22Rv1 (cell line): ENCODE results near the gene FRMD1.

Experiments
- ZFX ChIP-seq: fragments of 450-650 bp; IDR thresholded peaks from 2 replicates; pipeline ENCODE4 v1.6.1; 2017; ENCODE audit warnings: antibody characterized with exemption, borderline replicate concordance
- TF ChIP-seq, protein P1 (sequence below): fragments of 450-650 bp; IDR thresholded peaks from 2 replicates; pipeline ENCODE4 v1.5.1; 2017; ENCODE audit warnings: mild to moderate bottlenecking

GRCh38 chr6:168088161-168089053 lies 9.4 kb upstream of the FRMD1 start:
- TF ChIP-seq ZFX, result no peak
- TF ChIP-seq, protein P1, sequence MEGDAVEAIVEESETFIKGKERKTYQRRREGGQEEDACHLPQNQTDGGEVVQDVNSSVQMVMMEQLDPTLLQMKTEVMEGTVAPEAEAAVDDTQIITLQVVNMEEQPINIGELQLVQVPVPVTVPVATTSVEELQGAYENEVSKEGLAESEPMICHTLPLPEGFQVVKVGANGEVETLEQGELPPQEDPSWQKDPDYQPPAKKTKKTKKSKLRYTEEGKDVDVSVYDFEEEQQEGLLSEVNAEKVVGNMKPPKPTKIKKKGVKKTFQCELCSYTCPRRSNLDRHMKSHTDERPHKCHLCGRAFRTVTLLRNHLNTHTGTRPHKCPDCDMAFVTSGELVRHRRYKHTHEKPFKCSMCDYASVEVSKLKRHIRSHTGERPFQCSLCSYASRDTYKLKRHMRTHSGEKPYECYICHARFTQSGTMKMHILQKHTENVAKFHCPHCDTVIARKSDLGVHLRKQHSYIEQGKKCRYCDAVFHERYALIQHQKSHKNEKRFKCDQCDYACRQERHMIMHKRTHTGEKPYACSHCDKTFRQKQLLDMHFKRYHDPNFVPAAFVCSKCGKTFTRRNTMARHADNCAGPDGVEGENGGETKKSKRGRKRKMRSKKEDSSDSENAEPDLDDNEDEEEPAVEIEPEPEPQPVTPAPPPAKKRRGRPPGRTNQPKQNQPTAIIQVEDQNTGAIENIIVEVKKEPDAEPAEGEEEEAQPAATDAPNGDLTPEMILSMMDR, result no peak
